ENCODE data around the gene TK1.

TK1 gene

GRCh38 chr17:78219396-78220150 lies 32.7 kb upstream of the TK1 start:
- DNase-seq, result no peak

- no peak for DNase-seq
These were observed 27.8 kb upstream of the TK1 start for GRCh38 chr17:78214706-78215061.

- peak; percentile 92 for DNase-seq
These were observed 27.3 kb upstream of the TK1 start, which contains the start of gene BIRC5 for GRCh38 chr17:78214016-78214705. Gene BIRC5, plus strand, starts transcription at chr17:78214253. Its CDS starts 64 bp downstream, at chr17:78214317.

GRCh38 chr17:78211032-78211431 lies 24.2 kb upstream of the TK1 start:
- no peak for DNase-seq

- no peak for DNase-seq
These were observed 23.3 kb upstream of the TK1 start for GRCh38 chr17:78210111-78210510.

GRCh38 chr17:78208486-78208885 lies 21.6 kb upstream of the TK1 start:
- DNase-seq, result no peak

GRCh38 chr17:78206298-78206697 lies 19.4 kb upstream of the TK1 start:
- DNase-seq, result no peak

GRCh38 chr17:78205124-78205775 lies 18.4 kb upstream of the TK1 start:
- DNase-seq, result no peak

GRCh38 chr17:78204387-78205123 lies 17.7 kb upstream of the TK1 start:
- no peak for DNase-seq

- DNase-seq, result no peak
These were observed 15.8 kb upstream of the TK1 start for GRCh38 chr17:78202666-78203065.

GRCh38 chr17:78200451-78200850 lies 13.6 kb upstream of the TK1 start:
- no peak for DNase-seq

GRCh38 chr17:78197147-78197832 lies 10.4 kb upstream of the TK1 start:
- DNase-seq, result no peak

GRCh38 chr17:78196716-78197115 lies 9.9 kb upstream of the TK1 start:
- no peak for DNase-seq

GRCh38 chr17:78185981-78186691 lies 716 bp downstream of the TK1 start:
- no peak for DNase-seq

- DNase-seq, result no peak
These were observed 2.0 kb downstream of the TK1 start for GRCh38 chr17:78184868-78185267.

GRCh38 chr17:78184351-78184750 lies 2.5 kb downstream of the TK1 start:
- DNase-seq, result no peak

GRCh38 chr17:78183916-78184315 lies 2.9 kb downstream of the TK1 start:
- no peak for DNase-seq

GRCh38 chr17:78182504-78182903 lies 4.3 kb downstream of the TK1 start:
- no peak for DNase-seq

GRCh38 chr17:78180508-78180907 lies 6.3 kb downstream of the TK1 start:
- no peak for DNase-seq

GRCh38 chr17:78180083-78180482 lies 6.8 kb downstream of the TK1 start:
- DNase-seq, result no peak

- no peak for DNase-seq
These were observed 7.5 kb downstream of the TK1 start for GRCh38 chr17:78179372-78179771.

- peak; percentile 82 for DNase-seq
These were observed 10.3 kb downstream of the TK1 start for GRCh38 chr17:78176548-78177025.
